ENCODE results near the gene ANGPTL4.

DNA sequence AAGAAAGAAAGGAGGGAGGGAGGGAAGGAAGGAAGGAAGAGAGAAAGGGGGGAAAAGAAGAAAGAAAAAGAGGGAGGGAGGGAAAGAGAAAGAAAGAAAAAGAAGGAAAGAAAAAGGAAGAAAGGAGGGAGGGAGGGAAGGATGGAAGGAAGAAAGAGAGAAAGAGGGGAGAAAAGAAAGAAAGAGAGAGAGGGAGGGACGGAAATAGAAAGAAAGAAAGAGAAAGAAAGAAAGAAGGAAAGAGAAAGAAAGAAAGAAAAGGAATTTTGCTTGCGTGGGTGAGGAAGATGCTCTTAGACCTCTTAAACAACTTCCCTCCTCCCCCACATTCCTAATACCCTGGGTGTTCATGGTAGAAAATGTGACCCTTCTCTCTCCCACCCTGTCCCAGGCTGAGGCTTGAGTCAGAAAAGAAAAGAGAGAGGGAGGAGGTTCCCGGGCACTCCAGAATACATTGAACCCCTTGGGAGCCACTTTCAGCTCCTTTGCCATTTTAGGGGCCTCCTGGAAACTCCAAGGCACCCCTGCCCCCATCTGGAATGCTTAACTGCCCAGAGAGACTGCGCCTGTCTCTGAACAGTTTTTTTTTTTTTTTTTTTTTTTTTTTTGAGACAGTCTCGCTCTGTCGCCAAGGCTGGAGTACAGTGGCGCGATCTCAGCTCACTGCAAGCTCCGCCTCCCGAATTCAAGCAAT is 11.7 kb upstream of the ANGPTL4 start:
- TF ChIP-seq CEBPB (IDR thresholded peaks at IDR 0.05): no peak
- TF ChIP-seq, protein P1, sequence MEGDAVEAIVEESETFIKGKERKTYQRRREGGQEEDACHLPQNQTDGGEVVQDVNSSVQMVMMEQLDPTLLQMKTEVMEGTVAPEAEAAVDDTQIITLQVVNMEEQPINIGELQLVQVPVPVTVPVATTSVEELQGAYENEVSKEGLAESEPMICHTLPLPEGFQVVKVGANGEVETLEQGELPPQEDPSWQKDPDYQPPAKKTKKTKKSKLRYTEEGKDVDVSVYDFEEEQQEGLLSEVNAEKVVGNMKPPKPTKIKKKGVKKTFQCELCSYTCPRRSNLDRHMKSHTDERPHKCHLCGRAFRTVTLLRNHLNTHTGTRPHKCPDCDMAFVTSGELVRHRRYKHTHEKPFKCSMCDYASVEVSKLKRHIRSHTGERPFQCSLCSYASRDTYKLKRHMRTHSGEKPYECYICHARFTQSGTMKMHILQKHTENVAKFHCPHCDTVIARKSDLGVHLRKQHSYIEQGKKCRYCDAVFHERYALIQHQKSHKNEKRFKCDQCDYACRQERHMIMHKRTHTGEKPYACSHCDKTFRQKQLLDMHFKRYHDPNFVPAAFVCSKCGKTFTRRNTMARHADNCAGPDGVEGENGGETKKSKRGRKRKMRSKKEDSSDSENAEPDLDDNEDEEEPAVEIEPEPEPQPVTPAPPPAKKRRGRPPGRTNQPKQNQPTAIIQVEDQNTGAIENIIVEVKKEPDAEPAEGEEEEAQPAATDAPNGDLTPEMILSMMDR (IDR thresholded peaks at IDR 0.05): no peak
- TF ChIP-seq, protein P2, sequence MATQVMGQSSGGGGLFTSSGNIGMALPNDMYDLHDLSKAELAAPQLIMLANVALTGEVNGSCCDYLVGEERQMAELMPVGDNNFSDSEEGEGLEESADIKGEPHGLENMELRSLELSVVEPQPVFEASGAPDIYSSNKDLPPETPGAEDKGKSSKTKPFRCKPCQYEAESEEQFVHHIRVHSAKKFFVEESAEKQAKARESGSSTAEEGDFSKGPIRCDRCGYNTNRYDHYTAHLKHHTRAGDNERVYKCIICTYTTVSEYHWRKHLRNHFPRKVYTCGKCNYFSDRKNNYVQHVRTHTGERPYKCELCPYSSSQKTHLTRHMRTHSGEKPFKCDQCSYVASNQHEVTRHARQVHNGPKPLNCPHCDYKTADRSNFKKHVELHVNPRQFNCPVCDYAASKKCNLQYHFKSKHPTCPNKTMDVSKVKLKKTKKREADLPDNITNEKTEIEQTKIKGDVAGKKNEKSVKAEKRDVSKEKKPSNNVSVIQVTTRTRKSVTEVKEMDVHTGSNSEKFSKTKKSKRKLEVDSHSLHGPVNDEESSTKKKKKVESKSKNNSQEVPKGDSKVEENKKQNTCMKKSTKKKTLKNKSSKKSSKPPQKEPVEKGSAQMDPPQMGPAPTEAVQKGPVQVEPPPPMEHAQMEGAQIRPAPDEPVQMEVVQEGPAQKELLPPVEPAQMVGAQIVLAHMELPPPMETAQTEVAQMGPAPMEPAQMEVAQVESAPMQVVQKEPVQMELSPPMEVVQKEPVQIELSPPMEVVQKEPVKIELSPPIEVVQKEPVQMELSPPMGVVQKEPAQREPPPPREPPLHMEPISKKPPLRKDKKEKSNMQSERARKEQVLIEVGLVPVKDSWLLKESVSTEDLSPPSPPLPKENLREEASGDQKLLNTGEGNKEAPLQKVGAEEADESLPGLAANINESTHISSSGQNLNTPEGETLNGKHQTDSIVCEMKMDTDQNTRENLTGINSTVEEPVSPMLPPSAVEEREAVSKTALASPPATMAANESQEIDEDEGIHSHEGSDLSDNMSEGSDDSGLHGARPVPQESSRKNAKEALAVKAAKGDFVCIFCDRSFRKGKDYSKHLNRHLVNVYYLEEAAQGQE (IDR thresholded peaks at IDR 0.05): no peak
- TF ChIP-seq RAD21 (conservative IDR thresholded peaks at IDR 0.05 in 1 of 2, IDR thresholded peaks at IDR 0.05 in 1 of 2): no peak
- TF ChIP-seq POLR2A (IDR thresholded peaks at IDR 0.05; ENCODE audit: low read length): no peak
- TF ChIP-seq CHD4 (IDR thresholded peaks at IDR 0.05; ENCODE audit: borderline replicate concordance): no peak
- TF ChIP-seq KDM5A (IDR thresholded peaks at IDR 0.05): no peak

Measured in A549 (cell line).